Stomach (tissue), 4 donors: ENCODE data around the gene TTC32.

Experiments used
- POLR2AphosphoS5 ChIP-seq, 3 donors: sonication (generic); formaldehyde crosslinking; IDR thresholded peaks; one replicate each; pipeline ENCODE4 v1.6.1; 2016; ENCODE audit warnings: antibody characterized with exemption in 3 of 3
- TF ChIP-seq, protein P1 (sequence below), 7 experiments: fragments of 450-650 bp in 4 of 7; fragments of 200-600 bp in 3 of 7; sonication (generic) in 3 of 7; IDR thresholded peaks; one replicate each; pipeline ENCODE4 v1.5.1; 2016 to 2019; ENCODE audit warnings: antibody characterized with exemption in 7 of 7, control low read depth in 2 of 7, mild to moderate bottlenecking in 1 of 7

- TF ChIP-seq, protein P1, sequence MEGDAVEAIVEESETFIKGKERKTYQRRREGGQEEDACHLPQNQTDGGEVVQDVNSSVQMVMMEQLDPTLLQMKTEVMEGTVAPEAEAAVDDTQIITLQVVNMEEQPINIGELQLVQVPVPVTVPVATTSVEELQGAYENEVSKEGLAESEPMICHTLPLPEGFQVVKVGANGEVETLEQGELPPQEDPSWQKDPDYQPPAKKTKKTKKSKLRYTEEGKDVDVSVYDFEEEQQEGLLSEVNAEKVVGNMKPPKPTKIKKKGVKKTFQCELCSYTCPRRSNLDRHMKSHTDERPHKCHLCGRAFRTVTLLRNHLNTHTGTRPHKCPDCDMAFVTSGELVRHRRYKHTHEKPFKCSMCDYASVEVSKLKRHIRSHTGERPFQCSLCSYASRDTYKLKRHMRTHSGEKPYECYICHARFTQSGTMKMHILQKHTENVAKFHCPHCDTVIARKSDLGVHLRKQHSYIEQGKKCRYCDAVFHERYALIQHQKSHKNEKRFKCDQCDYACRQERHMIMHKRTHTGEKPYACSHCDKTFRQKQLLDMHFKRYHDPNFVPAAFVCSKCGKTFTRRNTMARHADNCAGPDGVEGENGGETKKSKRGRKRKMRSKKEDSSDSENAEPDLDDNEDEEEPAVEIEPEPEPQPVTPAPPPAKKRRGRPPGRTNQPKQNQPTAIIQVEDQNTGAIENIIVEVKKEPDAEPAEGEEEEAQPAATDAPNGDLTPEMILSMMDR (IDR thresholded peaks at IDR 0.05), result no peak
- no peak for TF ChIP-seq POLR2AphosphoS5 (IDR thresholded peaks at IDR 0.05)
These were observed 47.3 kb upstream of the TTC32 start for GRCh38 chr2:19949071-19949470.
